ENCODE data around the gene SPC25. TPM values are rescaled to one million over a fixed set of nuclear protein-coding genes. Genes with fewer than 3 reads are reported as not detected.
"Not testable (repeated sequence)": the region's sequence is repeated elsewhere in the genome, so short reads cannot be mapped to it uniquely, and the experiment has no call there.

Gene SPC25
- total RNA-seq, 1 experiment from 2014 or later = 29.8 TPM

DNA sequence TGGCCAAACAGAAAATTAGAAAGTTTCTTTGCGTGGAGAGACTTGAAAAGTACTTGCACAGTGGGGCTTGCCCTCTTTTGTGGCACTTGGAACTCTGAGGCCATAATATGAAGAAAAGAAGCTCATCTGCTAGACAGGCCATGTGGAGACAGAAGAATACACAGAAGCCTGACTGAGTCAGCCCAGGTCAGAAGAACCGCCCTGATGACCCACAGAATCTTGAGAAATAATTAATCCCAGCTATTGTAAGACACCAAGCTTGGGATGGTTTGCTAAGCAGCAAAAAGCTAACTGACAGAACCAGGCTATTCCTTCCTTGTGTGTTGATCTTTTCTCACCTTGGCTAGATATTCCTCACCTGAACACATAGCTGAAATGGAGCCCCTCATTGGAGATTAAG is 44.6 kb upstream of the SPC25 start:
- no peak overlapping the region for H2AFZ ChIP-seq (ENCODE audit: low read depth, low read length, poor library complexity, severe bottlenecking)
- ChIA-PET POLR2A (no interaction called here), CTCF (interaction anchor here (0.8 kb wide), 1 partner anchor 12 kb away, joined by 3 read pairs; no protein-coding TSS in a partner anchor), RAD21 (ENCODE audit: low non-redundant PET in 1 of 2, low total read pairs in 2 of 2, uncharacterized antibody in 2 of 2, unreplicated experiment in 2 of 2) (no interaction called here)
- DNase-seq (ENCODE audit: low read depth, low spot score) = no peak
- no peaks in the 10 kb centered on the region for H3K9me2 ChIP-seq (ENCODE audit: insufficient read depth)
- H3K4me1 ChIP-seq (ENCODE audit: control insufficient read depth in 1 of 2, insufficient read depth in 2 of 2, low read length in 2 of 2) = no peaks in the 10 kb centered on the region
- ATAC-seq = no peak
- intact Hi-C loops (cut with micrococcal nuclease) = no loop called here
- no peaks in the 10 kb centered on the region for H4K20me1 ChIP-seq (ENCODE audit: insufficient read depth)
- no peaks in the 10 kb centered on the region for H3K9me3 ChIP-seq (ENCODE audit: control insufficient read depth in 1 of 2, insufficient read depth in 1 of 2, low read depth in 1 of 2, low read length in 2 of 2)
- no peak overlapping the region for H3K9ac ChIP-seq (ENCODE audit: low read length)
- H3K79me2 ChIP-seq (ENCODE audit: insufficient read depth, low read length) = no peaks in the 10 kb centered on the region
- H3K36me3 ChIP-seq (ENCODE audit: control insufficient read depth in 1 of 2, insufficient read depth in 2 of 2, low read length in 2 of 2) = no peaks in the 10 kb centered on the region
- no peaks in the 10 kb centered on the region for H3K27me3 ChIP-seq (ENCODE audit: insufficient read depth, low read length)
- BruUV-seq (replicated peaks) = no TSS peak
- no peak for TF ChIP-seq EGR1 (IDR thresholded peaks at IDR 0.05; ENCODE audit: low read depth)
- TF ChIP-seq CEBPB (IDR thresholded peaks at IDR 0.05; ENCODE audit: low read depth) = no peak
- TF ChIP-seq POLR2A (IDR thresholded peaks at IDR 0.05; ENCODE audit: borderline replicate concordance, extremely low read depth, insufficient read depth, insufficient read length) = no peak
- TF ChIP-seq, protein P1, sequence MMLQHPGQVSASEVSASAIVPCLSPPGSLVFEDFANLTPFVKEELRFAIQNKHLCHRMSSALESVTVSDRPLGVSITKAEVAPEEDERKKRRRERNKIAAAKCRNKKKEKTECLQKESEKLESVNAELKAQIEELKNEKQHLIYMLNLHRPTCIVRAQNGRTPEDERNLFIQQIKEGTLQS (IDR thresholded peaks at IDR 0.05) = no peak
- TF ChIP-seq, protein P2, sequence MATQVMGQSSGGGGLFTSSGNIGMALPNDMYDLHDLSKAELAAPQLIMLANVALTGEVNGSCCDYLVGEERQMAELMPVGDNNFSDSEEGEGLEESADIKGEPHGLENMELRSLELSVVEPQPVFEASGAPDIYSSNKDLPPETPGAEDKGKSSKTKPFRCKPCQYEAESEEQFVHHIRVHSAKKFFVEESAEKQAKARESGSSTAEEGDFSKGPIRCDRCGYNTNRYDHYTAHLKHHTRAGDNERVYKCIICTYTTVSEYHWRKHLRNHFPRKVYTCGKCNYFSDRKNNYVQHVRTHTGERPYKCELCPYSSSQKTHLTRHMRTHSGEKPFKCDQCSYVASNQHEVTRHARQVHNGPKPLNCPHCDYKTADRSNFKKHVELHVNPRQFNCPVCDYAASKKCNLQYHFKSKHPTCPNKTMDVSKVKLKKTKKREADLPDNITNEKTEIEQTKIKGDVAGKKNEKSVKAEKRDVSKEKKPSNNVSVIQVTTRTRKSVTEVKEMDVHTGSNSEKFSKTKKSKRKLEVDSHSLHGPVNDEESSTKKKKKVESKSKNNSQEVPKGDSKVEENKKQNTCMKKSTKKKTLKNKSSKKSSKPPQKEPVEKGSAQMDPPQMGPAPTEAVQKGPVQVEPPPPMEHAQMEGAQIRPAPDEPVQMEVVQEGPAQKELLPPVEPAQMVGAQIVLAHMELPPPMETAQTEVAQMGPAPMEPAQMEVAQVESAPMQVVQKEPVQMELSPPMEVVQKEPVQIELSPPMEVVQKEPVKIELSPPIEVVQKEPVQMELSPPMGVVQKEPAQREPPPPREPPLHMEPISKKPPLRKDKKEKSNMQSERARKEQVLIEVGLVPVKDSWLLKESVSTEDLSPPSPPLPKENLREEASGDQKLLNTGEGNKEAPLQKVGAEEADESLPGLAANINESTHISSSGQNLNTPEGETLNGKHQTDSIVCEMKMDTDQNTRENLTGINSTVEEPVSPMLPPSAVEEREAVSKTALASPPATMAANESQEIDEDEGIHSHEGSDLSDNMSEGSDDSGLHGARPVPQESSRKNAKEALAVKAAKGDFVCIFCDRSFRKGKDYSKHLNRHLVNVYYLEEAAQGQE (IDR thresholded peaks at IDR 0.05; ENCODE audit: low read depth) = no peak
- no peak for TF ChIP-seq RAD21 (IDR thresholded peaks at IDR 0.05; ENCODE audit: low read depth)
- TF ChIP-seq SIN3A (IDR thresholded peaks at IDR 0.05; ENCODE audit: low read depth) = no peak
- TF ChIP-seq ZFX (IDR thresholded peaks at IDR 0.05) = no peak
- TF ChIP-seq, protein P3, sequence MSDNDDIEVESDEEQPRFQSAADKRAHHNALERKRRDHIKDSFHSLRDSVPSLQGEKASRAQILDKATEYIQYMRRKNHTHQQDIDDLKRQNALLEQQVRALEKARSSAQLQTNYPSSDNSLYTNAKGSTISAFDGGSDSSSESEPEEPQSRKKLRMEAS (IDR thresholded peaks at IDR 0.05) = no peak
- TF ChIP-seq YY1 (IDR thresholded peaks at IDR 0.05; ENCODE audit: extremely low read depth, insufficient replicate concordance, low read depth, low read length) = no peak
- no peak for TF ChIP-seq EZH2 (IDR thresholded peaks at IDR 0.05)
- no peak for TF ChIP-seq EZH2phosphoT487 (IDR thresholded peaks at IDR 0.05; ENCODE audit: borderline replicate concordance)
- H3K4me3 ChIP-seq (replicated peaks in 1 of 2; ENCODE audit: low read depth in 1 of 2, low read length in 2 of 2) = no peak overlapping the region
- H3K4me2 ChIP-seq (ENCODE audit: low read length) = no peak overlapping the region
- no peak overlapping the region for H3K27ac ChIP-seq (ENCODE audit: low read depth, low read length)

DNA sequence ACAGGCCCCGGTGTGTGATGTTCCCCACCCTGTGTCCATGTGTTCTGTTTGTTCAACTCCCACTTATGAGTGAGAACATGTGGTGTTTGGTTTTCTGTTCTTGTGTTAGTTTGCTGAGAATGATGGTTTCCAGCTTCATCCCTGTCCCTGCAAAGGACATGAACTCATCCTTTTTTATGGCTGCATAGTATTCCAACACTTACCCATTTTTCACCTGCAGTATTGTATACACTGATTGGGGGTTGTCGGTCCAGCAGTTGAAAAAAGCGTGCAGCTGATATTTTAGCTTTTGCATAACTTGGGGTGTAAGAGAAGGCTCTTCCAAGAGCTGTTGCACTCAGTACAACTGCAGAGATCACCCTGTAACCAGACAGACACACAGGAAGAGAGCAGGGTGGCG is 41.9 kb upstream of the SPC25 start:
- not testable (repeated sequence) for ATAC-seq

More for the DNA sequence above, 41.9 kb upstream of the SPC25 start:
- H3K79me2 ChIP-seq (ENCODE audit: insufficient read depth, low read length); H4K20me1 ChIP-seq (ENCODE audit: insufficient read depth); intact Hi-C loops (cut with micrococcal nuclease); BruUV-seq (replicated peaks); H3K4me1 ChIP-seq (ENCODE audit: control insufficient read depth in 1 of 2, insufficient read depth in 2 of 2, low read length in 2 of 2); H3K27ac ChIP-seq (ENCODE audit: low read depth, low read length); CTCF ChIA-PET; DNase-seq (ENCODE audit: low read depth, low spot score); H3K9me2 ChIP-seq (ENCODE audit: insufficient read depth); H2AFZ ChIP-seq (ENCODE audit: low read depth, low read length, poor library complexity, severe bottlenecking); H3K4me3 ChIP-seq (replicated peaks in 1 of 2; ENCODE audit: low read depth in 1 of 2, low read length in 2 of 2); POLR2A ChIA-PET; H3K36me3 ChIP-seq (ENCODE audit: control insufficient read depth in 1 of 2, insufficient read depth in 2 of 2, low read length in 2 of 2); H3K9me3 ChIP-seq (ENCODE audit: control insufficient read depth in 1 of 2, insufficient read depth in 1 of 2, low read depth in 1 of 2, low read length in 2 of 2); RAD21 ChIA-PET (ENCODE audit: low non-redundant PET in 1 of 2, low total read pairs in 2 of 2, uncharacterized antibody in 2 of 2, unreplicated experiment in 2 of 2); H3K9ac ChIP-seq (ENCODE audit: low read length); H3K27me3 ChIP-seq (ENCODE audit: insufficient read depth, low read length); H3K4me2 ChIP-seq (ENCODE audit: low read length): not testable (repeated sequence)

All from HCT116 (cell line).